NCI-H128 (cell line): ENCODE results near the gene KAT2A.

Source experiments
- DNase-seq: peaks from one replicate; lab custom pipeline; 2025; ENCODE audit not compliant: unreplicated experiment; lab: John Stamatoyannopoulos, UW

The KAT2A gene

GRCh38 chr17:42135664-42136653, 14.8 kb upstream of the KAT2A start:
- no peak for DNase-seq

- DNase-seq = no peak
These were observed 14.0 kb upstream of the KAT2A start for GRCh38 chr17:42135151-42135550.

GRCh38 chr17:42133461-42134041, 12.4 kb upstream of the KAT2A start:
- DNase-seq = peak; percentile 53

GRCh38 chr17:42132941-42133340, 11.8 kb upstream of the KAT2A start:
- DNase-seq = no peak

- DNase-seq = no peak
These were observed 10.8 kb upstream of the KAT2A start for GRCh38 chr17:42131981-42132432.

GRCh38 chr17:42131232-42131631, 10.1 kb upstream of the KAT2A start:
- DNase-seq = no peak

- DNase-seq = no peak
These were observed 9.3 kb upstream of the KAT2A start for GRCh38 chr17:42130310-42130936.

- no peak for DNase-seq
These were observed 8.1 kb upstream of the KAT2A start for GRCh38 chr17:42129109-42129837.

GRCh38 chr17:42127414-42127813, 6.2 kb upstream of the KAT2A start:
- no peak for DNase-seq

GRCh38 chr17:42126836-42127235, 5.7 kb upstream of the KAT2A start:
- no peak for DNase-seq

- DNase-seq = no peak
These were observed 4.4 kb upstream of the KAT2A start for GRCh38 chr17:42125565-42125964.

- DNase-seq = no peak
These were observed 3.1 kb upstream of the KAT2A start for GRCh38 chr17:42124256-42124655.

GRCh38 chr17:42122371-42123303, 1.5 kb upstream of the KAT2A start, which contains the start of gene HSPB9:
TSS of gene HSPB9 (plus strand) at chr17:42122804. CDS start at chr17:42122851, 47 bp downstream.
- peak; percentile 12 for DNase-seq

- DNase-seq = no peak
These were observed 902 bp downstream of the KAT2A start for GRCh38 chr17:42120161-42120769.

GRCh38 chr17:42119301-42119700, 1.9 kb downstream of the KAT2A start:
- DNase-seq = no peak

- no peak for DNase-seq
These were observed 2.6 kb downstream of the KAT2A start for GRCh38 chr17:42118545-42118944.

GRCh38 chr17:42118126-42118510, 3.0 kb downstream of the KAT2A start:
- no peak for DNase-seq

- DNase-seq = no peak
These were observed 3.6 kb downstream of the KAT2A start for GRCh38 chr17:42117397-42118125.
